ENCODE measurements around the gene ZC3H8.

DNA sequence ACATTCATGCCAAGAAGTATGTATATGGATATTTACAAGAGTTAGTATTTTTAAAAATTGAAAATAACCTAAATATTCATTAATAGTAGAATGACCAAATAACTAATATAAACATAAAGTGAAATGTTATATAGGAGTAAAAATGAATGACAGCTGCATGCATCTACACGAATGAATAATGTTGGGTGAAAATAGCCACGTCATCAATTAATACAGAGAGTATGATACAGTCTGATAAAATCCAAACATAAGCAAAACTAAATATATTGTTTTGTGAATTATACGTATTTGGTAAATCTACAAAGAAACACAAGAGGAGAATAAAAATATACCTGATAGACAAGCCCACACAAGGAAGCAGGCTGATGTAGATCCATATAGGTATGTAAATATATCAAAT is 24.5 kb downstream of the ZC3H8 start:
- TF ChIP-seq, protein P1, sequence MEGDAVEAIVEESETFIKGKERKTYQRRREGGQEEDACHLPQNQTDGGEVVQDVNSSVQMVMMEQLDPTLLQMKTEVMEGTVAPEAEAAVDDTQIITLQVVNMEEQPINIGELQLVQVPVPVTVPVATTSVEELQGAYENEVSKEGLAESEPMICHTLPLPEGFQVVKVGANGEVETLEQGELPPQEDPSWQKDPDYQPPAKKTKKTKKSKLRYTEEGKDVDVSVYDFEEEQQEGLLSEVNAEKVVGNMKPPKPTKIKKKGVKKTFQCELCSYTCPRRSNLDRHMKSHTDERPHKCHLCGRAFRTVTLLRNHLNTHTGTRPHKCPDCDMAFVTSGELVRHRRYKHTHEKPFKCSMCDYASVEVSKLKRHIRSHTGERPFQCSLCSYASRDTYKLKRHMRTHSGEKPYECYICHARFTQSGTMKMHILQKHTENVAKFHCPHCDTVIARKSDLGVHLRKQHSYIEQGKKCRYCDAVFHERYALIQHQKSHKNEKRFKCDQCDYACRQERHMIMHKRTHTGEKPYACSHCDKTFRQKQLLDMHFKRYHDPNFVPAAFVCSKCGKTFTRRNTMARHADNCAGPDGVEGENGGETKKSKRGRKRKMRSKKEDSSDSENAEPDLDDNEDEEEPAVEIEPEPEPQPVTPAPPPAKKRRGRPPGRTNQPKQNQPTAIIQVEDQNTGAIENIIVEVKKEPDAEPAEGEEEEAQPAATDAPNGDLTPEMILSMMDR (conservative IDR thresholded peaks at IDR 0.05; ENCODE audit: low read depth, low read length), result no peak
- TF ChIP-seq EZH2 (IDR thresholded peaks at IDR 0.05; ENCODE audit: low read length, unreplicated experiment), result no peak
